TTC549 (cell line): ENCODE results near the gene LETM1.

Experiments
- FAIRE-seq: peaks from 2 replicates; lab custom pipeline; 2012; peaks lifted over from hg19 to GRCh38; lab: Jason Lieb, UNC

The LETM1 gene

DNA sequence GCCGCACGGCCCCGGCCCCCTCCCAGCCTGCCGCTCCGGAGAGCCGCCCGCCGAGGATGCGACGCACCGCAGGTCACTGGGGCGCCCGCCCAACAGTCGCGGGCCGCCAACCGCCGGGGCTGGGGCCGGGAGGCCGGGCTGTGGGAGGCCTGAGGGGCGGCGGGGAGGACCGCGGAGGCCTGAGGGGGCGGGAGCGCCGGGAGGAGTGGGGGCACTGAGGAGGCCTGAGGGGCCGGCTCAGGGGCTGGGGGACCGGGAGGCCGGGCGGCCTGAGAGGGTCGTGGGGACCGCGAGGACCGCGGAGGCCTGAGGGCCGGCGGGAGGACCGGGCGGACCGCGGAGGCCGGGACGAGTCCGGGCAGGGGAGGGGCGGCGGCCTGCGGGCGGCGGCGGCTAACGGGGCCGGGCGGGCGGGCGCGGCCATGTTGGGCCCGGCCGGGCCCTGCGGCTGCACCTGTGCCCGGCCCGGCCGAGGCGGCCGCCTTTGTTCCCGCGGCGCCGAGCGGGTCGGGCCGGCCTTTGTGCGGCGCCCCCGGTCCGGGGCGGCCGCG, 15.6 kb upstream of the LETM1 start:
- FAIRE-seq = no peak

- FAIRE-seq = no peak
Measured at GRCh38 chr4:1870578-1871443, 14.9 kb upstream of the LETM1 start, which contains the start of gene NSD2. Gene NSD2, plus strand, starts transcription at chr4:1871393. Its CDS starts 29,262 bp downstream, at chr4:1900655.

DNA sequence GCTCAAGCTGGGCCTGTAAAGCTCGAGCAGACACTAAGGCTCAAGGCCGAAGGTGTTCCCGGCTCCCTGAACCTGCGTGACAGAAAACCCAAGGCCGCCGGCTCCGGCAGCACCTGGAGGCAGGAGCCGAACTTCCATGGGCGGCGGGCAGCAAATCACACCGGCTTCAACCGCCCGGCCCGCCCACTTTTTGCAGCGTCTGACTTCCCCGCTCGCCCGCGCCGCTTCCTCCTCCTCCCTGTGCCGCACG, 14.3 kb upstream of the LETM1 start:
- FAIRE-seq = no peak

GRCh38 chr4:1869530-1870327, 13.8 kb upstream of the LETM1 start:
- no peak for FAIRE-seq

GRCh38 chr4:1868912-1869311, 13.0 kb upstream of the LETM1 start:
- no peak for FAIRE-seq

- no peak for FAIRE-seq
Measured at GRCh38 chr4:1868293-1868692, 12.3 kb upstream of the LETM1 start.

DNA sequence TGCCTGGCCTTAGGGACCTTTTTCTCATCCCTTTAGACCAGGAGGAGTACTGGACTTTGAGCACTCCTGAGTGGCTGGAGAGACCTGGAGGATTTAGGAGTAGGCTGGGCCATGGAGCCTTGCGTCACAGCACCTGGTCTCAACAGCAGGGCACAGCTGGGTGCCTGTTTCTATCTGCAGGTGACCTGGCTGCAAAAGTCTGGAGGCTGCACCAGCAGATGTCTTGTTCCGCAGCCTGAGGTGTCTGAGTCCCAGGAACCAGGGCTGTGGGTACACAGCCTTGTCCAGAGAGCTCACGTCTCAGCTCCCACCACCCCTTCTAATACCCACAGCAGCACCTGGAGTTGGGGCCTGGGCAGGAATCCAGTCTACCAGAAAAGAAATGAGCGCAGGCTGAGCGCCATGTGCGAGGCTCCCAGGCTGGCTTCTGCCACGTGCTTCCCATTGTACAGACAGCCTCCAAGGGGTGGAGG, 10.3 kb upstream of the LETM1 start:
- no peak for FAIRE-seq

GRCh38 chr4:1864076-1865008, 8.4 kb upstream of the LETM1 start:
- no peak for FAIRE-seq

DNA sequence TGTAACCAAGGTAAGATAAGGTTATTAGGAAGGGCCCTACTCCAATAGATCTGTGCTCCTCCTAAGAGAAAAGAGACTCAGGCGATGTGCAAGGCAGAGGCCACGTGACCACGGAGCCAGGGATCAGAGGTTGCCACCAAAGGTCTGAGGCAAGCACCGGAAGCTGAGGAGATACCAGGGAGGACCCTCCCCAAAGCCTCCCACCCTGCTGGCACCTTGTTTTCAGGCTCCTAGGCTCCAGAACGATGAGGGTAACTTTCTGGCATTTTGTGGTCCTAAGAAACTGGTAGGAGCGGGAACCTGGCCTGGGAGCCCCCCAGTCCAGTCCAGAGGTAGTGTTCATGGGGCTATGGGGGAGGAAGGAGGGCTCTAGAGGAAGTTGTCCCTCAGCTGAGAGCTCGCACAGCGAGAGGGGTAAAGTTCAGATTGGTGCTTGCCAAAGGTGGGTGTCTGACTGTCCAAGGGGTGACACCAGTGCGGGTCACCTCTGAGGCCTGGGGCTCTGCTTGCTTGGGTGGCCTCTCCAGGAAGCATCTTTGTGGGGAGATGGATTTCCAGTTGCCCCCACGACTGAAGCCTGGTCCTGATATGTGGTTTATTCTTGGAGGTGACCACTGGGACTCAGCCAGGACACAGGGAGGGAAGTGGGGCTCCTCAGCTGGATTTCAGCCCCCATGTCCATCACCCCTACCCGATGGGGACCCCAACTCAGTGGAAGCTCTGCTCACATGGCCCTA, 7.5 kb upstream of the LETM1 start:
- no peak for FAIRE-seq

- FAIRE-seq = no peak
Measured at GRCh38 chr4:1862961-1863296, 7.0 kb upstream of the LETM1 start.

DNA sequence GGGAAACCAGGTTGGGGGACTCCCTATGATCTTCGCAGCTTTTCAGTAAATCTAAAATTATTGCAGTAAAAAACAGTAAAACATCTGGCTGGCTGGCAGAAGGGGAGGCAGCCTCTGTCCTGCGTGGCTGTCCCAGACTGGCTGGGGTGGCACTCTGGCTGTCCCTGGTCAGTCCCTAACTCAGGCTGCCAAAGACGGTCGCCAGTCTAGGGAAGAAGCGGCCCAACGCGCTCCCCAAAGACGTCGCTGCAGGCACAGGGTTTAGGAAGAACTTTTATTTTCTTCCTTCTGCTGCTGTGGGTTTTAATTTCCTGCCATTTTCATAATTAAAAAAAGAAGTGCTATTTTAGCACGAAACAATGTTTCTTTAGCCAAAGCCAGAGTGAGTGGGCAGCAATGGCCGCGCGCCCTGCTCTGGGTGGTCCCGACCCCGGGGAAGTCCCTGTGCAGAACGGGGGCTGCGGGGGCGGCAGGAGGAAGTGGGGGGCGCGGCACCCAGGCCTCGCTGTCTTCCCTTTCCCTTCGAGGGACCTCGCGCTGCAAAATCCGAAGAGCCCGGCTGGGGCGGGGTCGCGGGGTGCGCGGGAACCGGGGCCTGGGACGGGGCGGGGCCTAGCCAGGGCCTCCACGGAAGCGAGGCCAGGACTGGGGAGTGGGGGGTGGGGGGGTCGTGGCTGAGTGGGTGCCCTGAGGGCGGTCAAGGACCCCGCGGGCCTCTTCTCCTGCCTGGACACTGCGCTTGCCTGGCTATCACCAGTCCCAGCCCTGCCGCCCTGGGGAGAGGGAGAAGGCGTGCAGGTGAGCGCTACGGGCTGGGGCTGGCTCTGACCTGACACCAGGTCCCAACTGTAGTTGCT, 6.3 kb upstream of the LETM1 start:
- FAIRE-seq = no peak

- no peak for FAIRE-seq
Measured at GRCh38 chr4:1859389-1859753, 3.4 kb upstream of the LETM1 start.

DNA sequence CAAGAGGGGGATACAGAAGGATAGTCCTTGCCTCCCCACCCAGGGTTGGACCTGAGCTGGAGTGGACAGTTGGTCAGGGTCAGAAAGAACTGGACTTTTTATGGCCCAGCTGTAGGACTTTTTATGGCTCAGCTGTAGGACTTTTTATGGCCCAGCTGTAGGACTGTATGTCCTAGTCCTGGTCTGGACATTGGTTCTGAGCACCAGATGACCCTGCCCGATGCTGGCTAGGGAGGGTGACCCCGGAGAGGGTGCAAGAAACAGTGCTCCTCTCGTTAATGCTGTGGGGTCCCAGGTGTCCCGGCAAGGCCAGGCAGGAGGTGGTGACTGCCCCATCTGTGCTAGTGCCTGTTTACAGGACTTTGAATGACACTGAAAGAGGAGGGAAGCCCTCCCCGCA, 2.0 kb upstream of the LETM1 start:
- no peak for FAIRE-seq

DNA sequence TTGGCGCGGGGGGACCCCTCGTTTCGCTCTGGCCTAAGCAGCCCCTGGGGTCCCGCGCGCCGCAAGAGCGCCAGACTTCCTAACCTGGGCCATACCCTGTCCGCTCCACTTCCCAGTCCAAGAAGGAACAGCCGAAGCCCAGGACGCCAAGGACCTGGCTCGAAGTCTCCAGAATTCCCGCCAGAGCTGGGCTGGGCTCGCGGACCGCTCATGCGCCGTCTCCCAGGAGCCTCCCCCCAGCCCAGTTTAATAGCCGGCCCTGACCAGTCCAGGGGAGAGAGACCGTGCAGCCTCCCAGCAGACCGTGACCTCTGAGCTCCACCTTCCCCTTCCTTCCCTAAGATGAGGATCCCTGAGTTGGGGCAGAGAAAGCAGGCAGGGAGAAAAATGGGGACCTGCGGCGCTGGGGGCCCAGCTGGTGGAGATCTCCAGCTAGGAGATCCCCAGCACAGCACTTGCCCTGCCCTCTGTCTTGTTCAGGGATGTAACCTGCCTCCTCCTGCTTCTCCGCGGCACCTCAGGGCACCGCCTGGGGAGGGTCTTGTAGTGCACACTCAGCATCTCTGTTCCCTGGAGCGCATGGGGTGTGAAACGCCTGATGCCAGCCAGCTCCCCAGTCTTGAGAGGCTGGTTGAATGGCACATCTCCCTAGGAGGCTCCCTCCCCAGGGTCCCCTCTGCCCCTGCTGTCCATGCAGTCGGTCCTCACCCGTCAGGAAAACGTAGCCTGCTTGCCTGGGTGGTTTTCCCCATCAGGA, 1.2 kb upstream of the LETM1 start:
- FAIRE-seq = no peak

- no peak for FAIRE-seq
Measured at GRCh38 chr4:1855333-1856070, 454 bp downstream of the LETM1 start.

- no peak for FAIRE-seq
Measured at GRCh38 chr4:1854752-1855151, 1.2 kb downstream of the LETM1 start.

- no peak for FAIRE-seq
Measured at GRCh38 chr4:1852904-1853623, 2.9 kb downstream of the LETM1 start.

- FAIRE-seq = no peak
Measured at GRCh38 chr4:1851575-1852410, 4.2 kb downstream of the LETM1 start.
